ENCODE data around the gene TM7SF3. TPM values are rescaled to one million over a fixed set of nuclear protein-coding genes. Genes with fewer than 3 reads are reported as not detected.

The TM7SF3 gene
- total and polyA plus RNA-seq, 5 donors = 7.9 to 31.1 (median 24.2) TPM

DNA sequence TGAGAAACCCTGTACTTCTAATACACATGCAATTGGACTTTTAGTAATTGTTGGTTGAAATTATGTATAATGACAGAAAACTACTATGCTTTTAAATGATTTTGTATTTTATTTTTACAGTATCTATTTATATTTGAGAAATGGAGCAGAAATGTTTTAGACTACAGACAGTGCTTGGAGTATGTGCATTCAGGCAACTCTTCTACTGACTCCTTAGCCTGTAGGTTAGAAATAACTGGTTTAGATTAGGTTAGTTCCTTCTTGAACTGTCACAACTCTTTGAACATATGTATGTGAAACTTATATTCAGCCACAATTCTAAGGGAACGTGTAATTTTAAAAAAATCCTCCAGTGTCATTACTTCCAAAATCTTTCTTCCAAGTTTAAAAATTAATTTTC lies 74.2 kb downstream of the TM7SF3 start:
- H3K4me1 ChIP-seq (ENCODE audit: control insufficient read depth, insufficient read depth, low read length) = peaks cover 4% of the 10 kb centered on the region
- H3K27ac ChIP-seq (ENCODE audit: low read length) = no peak overlapping the region
- intact Hi-C loops (cut with DNase I) = loop anchor here in 2 of 4 donors (10.0 kb wide), 1 partner anchor 75 kb away; the partner anchor contains the start of gene TM7SF3 (in 2 of the 2)
- peak overlapping the region; percentile 79 for H3K4me3 ChIP-seq (ENCODE audit: low read length)
- ATAC-seq (no peak), DNase-seq (no peak)
- no peaks in the 10 kb centered on the region for H3K27me3 ChIP-seq (ENCODE audit: control insufficient read depth, insufficient read depth)
- 21% methylated on average over 1 of the region's 1 CpG for WGBS
- no peaks in the 10 kb centered on the region for H3K9me3 ChIP-seq (ENCODE audit: control insufficient read depth, low read length)

DNA sequence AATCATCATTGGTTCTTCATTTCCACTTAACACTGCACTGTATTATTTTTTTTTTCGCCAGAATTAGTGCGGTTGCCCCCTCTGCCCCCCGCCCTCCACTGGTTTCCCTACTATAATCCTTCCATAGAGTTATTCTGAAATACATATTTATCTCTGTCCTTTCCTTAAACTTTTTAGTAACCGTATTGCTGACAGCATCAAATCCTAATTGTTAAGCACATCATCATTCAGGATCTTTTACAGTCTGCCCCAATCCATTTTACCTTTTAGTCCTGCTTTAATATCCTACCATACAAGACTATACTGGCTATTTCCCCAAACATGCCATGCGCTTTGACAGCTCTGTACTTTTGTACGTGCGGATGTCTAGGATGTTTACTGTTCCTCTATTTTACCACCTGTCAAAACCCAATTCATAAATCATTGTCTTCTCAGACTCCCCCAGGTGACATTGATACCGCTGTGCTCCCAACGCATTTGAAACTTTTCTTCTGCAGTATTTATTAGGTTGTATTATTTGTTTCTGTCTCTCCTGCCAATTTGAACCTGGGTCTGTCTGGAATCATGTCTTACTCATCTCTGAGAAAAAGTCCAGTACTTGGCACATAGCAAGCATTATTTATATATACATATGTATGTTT lies 74.9 kb downstream of the TM7SF3 start:
- 6% methylated on average over 9 of the region's 9 CpGs for WGBS
- intact Hi-C loops (cut with DNase I) = loop anchor here in 2 of 4 donors (10.0 kb wide), 1 partner anchor 75 kb away; the partner anchor contains the start of gene TM7SF3 (in 2 of the 2)
- no peak for ATAC-seq

DNA sequence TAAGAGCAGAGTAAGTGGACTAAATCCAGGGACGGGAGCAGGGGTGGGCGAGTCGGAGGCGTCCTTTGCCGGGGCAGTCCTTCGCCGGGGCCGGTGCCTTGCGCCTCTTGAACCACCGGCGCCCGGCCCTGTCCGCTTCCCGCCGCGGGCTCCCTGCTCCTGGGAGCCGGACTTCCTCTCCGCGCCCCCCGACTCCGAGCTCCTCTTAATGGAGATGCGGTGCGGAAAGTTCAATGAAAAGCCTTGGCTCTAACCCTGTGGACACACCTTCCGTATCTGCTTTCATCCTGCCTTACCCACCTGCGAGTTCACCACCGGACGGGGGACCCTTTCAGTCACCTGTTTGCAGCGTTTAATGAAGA lies 75.5 kb downstream of the TM7SF3 start:
- peak; percentile 34 to 59 for ATAC-seq
- peaks cover 4% of the 10 kb centered on the region for H3K4me1 ChIP-seq (ENCODE audit: control insufficient read depth, insufficient read depth, low read length)
- intact Hi-C loops (cut with DNase I) = loop anchor here in 2 of 4 donors (10.0 kb wide), 1 partner anchor 76 kb away; the partner anchor contains the start of gene TM7SF3 (in 2 of the 2)

More for the DNA sequence above, 74.9 kb downstream of the TM7SF3 start:
- Histone ChIP-seq H3K27ac (ENCODE audit: low read length) (peak overlapping the region; percentile 25), H3K4me1 (ENCODE audit: control insufficient read depth, insufficient read depth, low read length) (peaks cover 4% of the 10 kb centered on the region), H3K27me3 (ENCODE audit: control insufficient read depth, insufficient read depth) (no peaks in the 10 kb centered on the region), H3K4me3 (ENCODE audit: low read length) (peak overlapping the region; percentile 79), H3K9me3 (ENCODE audit: control insufficient read depth, low read length) (no peaks in the 10 kb centered on the region)
- no peak for DNase-seq

DNA sequence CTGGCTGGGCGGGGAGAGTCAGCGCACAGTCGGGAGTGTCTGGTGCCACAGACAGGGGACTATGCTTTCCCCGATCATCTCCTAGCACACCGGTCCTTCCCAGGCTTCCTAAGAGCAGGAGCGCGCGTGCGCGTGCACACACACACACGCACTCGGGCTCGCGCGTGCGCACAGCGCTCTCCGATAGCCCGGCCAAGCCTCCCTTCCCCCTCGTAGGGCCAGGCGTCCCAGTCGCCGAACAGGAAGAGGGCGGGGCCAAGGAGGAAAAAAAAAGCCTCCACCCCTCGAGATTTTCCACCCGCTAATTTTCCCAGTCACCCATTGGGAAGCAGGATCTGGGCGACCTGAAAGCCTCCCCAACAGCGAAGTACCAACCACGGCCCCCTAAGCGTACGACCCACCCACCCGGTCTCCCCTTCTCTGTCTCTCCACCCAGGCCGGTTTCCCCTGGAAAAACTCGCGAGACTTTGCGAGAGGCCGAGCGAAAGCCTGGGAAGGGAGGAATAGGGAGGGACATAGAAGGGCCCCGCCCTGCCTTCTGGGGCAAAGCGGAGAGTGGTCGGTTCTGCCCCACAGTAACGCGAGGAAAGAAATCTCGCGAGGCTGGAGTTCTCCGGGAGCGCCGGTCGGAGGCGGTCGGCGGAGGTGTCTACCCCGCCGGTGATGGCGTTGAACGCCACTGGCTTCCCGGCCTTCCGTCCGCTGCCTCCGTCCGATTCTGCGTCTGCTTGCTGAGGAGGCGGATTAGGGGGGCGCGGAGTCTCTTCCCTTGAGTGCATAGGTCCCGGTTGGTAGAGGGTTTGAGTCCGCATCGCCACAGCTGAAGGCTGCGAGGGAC lies 76.1 kb downstream of the TM7SF3 start, which contains the start of the genes FGFR1OP2 and INTS13:
TSS of gene FGFR1OP2 (plus strand) at position 608 of the 838 bp plus-strand sequence. CDS start 15,689 bp downstream, outside the sequence.
TSS of gene INTS13 (minus strand) at position 119 of the 838 bp plus-strand sequence. CDS start 1,178 bp downstream, outside the sequence.
- intact Hi-C loops (cut with DNase I) = loop anchor here in 2 of 4 donors (10.0 kb wide), 1 partner anchor 77 kb away; the partner anchor contains the start of gene TM7SF3 (in 2 of the 2)
- peak within 1 kb of the TSS; percentile 90 for H3K27ac ChIP-seq (ENCODE audit: low read length)
- H3K4me1 ChIP-seq (ENCODE audit: control insufficient read depth, insufficient read depth, low read length) = peaks cover 4% of the 10 kb centered on the region
- H3K9me3 ChIP-seq (ENCODE audit: control insufficient read depth, low read length) = no peaks in the 10 kb centered on the region
- under 1% methylated on average over 68 of the region's 69 CpGs for WGBS
- peak; percentile 99 for ATAC-seq
- peak; percentile 99 to 100 (median 100) for DNase-seq
- no peaks in the 10 kb centered on the region for H3K27me3 ChIP-seq (ENCODE audit: control insufficient read depth, insufficient read depth)
- peak within 1 kb of the TSS; percentile 79 for H3K4me3 ChIP-seq (ENCODE audit: low read length)

More for the DNA sequence above, 75.5 kb downstream of the TM7SF3 start:
- Histone ChIP-seq H3K27ac (ENCODE audit: low read length) (peak overlapping the region; percentile 90), H3K4me3 (ENCODE audit: low read length) (peak overlapping the region; percentile 79), H3K9me3 (ENCODE audit: control insufficient read depth, low read length) (no peaks in the 10 kb centered on the region), H3K27me3 (ENCODE audit: control insufficient read depth, insufficient read depth) (no peaks in the 10 kb centered on the region)
- DNase-seq = peak in 1 of 3 donors; percentile 78
- under 1% methylated on average over 28 of the region's 28 CpGs for WGBS

DNA sequence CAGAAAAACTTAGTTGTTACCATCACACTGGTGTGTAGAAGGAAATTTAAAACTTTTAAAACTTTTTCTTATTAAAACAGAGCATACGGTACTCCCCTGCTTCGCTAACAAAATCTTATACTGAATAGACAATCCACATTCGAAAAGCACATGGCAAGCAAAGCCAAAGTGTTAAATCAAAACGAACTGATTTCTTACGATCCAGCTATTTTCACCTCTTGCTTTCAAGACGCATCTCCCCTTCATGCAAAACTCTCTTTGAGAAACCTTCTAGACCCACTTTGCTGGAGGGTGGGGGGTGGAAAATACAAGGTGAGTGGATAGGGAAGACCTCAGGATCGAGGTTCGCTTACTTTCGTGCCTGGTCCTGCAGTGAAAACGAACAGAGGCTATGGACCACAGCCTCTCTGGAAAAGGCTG lies 76.7 kb downstream of the TM7SF3 start:
- H3K4me1 ChIP-seq (ENCODE audit: control insufficient read depth, insufficient read depth, low read length) = peaks cover 4% of the 10 kb centered on the region

DNA sequence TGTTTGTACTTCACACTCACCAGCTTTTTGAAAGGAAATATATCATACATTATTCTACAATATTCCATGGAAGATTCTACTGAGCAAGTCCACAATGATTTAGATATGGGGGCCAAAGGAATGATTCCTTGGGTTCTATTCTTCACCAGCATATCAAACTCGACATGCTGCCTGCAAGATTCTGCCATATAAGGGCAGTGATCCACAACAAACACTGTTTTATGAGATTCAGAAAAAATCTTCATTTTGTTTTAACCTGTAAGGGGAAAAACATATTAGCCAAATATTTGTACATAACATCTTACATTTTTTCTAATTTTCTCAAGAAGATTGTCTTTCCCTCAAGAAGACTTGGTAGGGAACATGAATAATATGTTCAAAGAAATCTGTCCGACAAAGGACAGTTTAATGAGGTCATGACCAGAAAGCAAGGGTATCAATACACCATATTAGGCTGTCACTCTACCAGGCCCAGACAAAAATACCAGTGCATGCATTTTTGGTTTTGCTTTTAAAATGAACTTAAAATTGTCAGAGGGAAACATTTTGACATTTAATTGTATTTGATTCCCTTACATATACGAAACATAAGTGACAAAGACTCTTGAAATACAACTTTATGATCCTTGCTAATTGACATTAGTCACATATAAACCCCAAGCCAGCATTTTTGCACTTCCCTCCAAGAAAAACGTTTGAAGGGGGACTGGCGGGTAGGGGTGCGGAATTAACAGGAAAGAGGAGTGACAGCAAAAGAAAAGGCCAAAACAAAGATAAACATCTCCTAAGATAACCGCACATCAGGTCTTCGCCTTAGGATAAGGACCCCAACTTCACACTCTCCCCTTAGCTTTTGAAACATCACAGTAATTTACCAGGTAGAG lies 77.4 kb downstream of the TM7SF3 start:
- Histone ChIP-seq H3K4me3 (ENCODE audit: low read length) (peak overlapping the region; percentile 79), H3K4me1 (ENCODE audit: control insufficient read depth, insufficient read depth, low read length) (peaks cover under 1% of the 10 kb centered on the region), H3K9me3 (ENCODE audit: control insufficient read depth, low read length) (no peaks in the 10 kb centered on the region), H3K27me3 (ENCODE audit: control insufficient read depth, insufficient read depth) (no peaks in the 10 kb centered on the region), H3K27ac (ENCODE audit: low read length) (no peak overlapping the region)
- 13% methylated on average over 8 of the region's 8 CpGs for whole genome bisulfite sequencing
- ATAC-seq (no peak), DNase-seq (no peak)
- intact Hi-C loops (cut with DNase I) = loop anchor here in 2 of 4 donors (10.0 kb wide), 1 partner anchor 78 kb away; the partner anchor contains the start of gene TM7SF3 (in 2 of the 2)

More for the DNA sequence above, 76.7 kb downstream of the TM7SF3 start:
- intact Hi-C loops (cut with DNase I) = loop anchor here in 2 of 4 donors (10.0 kb wide), 1 partner anchor 77 kb away; the partner anchor contains the start of gene TM7SF3 (in 2 of the 2)
- 0% methylated on average over 10 of the region's 10 CpGs for WGBS
- ATAC-seq (no peak), DNase-seq (no peak)
- peak overlapping the region; percentile 59 for H3K27ac ChIP-seq (ENCODE audit: low read length)
- no peaks in the 10 kb centered on the region for H3K27me3 ChIP-seq (ENCODE audit: control insufficient read depth, insufficient read depth)
- H3K4me3 ChIP-seq (ENCODE audit: low read length) = peak overlapping the region; percentile 79
- no peaks in the 10 kb centered on the region for H3K9me3 ChIP-seq (ENCODE audit: control insufficient read depth, low read length)

DNA sequence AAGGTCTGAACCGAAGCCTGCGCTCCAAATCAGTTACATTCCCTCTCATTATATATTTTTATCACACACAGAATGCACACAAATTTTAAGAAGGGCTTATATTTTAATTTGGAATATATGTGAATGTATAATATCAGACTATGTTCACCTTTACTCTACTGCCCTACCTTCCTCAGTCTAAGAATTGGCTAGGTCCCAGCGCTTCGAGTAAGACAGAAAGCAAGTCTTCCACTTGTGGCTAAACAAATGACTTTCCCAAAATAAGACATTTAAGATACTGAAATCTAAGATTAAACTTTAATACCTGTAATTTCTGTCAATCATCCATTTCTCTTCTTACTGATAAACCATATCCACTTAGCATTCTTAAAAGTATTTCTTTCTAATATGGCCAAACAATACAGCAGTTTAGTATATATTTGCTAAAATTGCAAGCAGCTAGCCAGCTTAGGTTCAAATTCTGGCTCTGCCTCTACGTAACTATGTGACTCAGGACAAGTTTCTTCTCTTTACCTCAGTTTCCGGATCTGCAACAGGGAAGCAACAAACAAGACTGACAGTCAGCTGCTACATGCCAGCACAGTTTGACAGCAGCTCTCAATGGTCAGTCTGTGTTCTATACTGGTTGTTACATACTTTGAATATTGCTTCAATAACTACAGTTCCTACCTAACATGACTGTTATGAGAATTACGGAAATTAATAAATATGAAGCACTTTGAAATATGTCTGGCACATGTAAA lies 78.4 kb downstream of the TM7SF3 start:
- no peaks in the 10 kb centered on the region for H3K9me3 ChIP-seq (ENCODE audit: control insufficient read depth, low read length)
- ATAC-seq (no peak), DNase-seq (no peak)
- intact Hi-C loops (cut with DNase I) = loop anchor here in 2 of 4 donors (10.0 kb wide), 1 partner anchor 79 kb away; the partner anchor contains the start of gene TM7SF3 (in 2 of the 2)
- H3K27ac ChIP-seq (ENCODE audit: low read length) = no peak overlapping the region
- H3K27me3 ChIP-seq (ENCODE audit: control insufficient read depth, insufficient read depth) = no peaks in the 10 kb centered on the region
- H3K4me1 ChIP-seq (ENCODE audit: control insufficient read depth, insufficient read depth, low read length) = no peaks in the 10 kb centered on the region
- 83% methylated on average over 7 of the region's 7 CpGs for WGBS
- no peak overlapping the region for H3K4me3 ChIP-seq (ENCODE audit: low read length)

DNA sequence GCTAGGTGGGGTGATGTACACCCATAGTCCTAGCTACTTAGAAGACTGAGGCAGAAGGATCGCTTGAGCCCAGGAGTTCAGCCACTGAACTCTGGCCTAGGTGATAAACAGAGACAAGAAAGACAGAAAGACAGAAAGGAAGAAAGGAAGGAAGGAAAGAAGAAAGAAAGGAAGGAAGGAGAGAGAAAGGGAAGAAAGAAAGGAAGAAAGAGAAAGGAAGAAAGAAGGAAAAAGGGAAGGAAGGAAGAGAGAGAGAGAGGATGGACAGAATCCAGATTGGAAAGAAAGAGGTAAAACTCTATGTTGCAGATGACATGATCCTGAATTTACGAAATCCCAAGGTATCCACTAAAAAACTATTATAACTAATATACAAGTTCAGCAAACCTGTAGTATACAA lies 84.6 kb downstream of the TM7SF3 start:
- H3K27me3 ChIP-seq (ENCODE audit: control insufficient read depth, insufficient read depth) = no peaks in the 10 kb centered on the region
- no peak overlapping the region for H3K4me3 ChIP-seq (ENCODE audit: low read length)
- intact Hi-C loops (cut with DNase I) = no loop called here
- WGBS = 95% methylated on average over 2 of the region's 2 CpGs
- H3K4me1 ChIP-seq (ENCODE audit: control insufficient read depth, insufficient read depth, low read length) = no peaks in the 10 kb centered on the region
- no peak overlapping the region for H3K27ac ChIP-seq (ENCODE audit: low read length)
- no peaks in the 10 kb centered on the region for H3K9me3 ChIP-seq (ENCODE audit: control insufficient read depth, low read length)
- no peak for ATAC-seq
- DNase-seq = no peak

DNA sequence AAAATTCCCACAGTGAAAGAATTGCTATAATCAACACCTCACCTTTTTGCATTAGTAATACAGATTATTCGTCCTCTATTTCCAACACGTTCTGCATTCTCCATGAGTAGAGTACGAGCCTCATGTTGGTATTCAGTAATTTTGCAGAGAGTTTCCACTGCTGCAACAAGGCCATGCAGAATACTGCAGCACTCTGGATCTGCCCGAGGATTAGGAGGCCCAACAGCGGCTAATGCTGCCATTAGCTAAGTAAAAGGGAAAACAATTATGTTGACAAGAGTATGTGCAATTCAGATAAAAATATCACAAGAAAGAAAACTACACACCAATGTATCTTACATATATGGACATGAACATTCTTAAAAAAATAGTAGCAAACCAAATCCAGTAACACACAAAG lies 85.5 kb downstream of the TM7SF3 start:
- ATAC-seq (no peak), DNase-seq (no peak)
- 94% methylated on average over 5 of the region's 5 CpGs for WGBS
- intact Hi-C loops (cut with DNase I) = no loop called here
- Histone ChIP-seq H3K27me3 (ENCODE audit: control insufficient read depth, insufficient read depth) (no peaks in the 10 kb centered on the region), H3K4me3 (ENCODE audit: low read length) (no peak overlapping the region), H3K4me1 (ENCODE audit: control insufficient read depth, insufficient read depth, low read length) (no peaks in the 10 kb centered on the region), H3K9me3 (ENCODE audit: control insufficient read depth, low read length) (no peaks in the 10 kb centered on the region), H3K27ac (ENCODE audit: low read length) (no peak overlapping the region)
